Measurements from ENCODE around the gene ALMS1.

DNA sequence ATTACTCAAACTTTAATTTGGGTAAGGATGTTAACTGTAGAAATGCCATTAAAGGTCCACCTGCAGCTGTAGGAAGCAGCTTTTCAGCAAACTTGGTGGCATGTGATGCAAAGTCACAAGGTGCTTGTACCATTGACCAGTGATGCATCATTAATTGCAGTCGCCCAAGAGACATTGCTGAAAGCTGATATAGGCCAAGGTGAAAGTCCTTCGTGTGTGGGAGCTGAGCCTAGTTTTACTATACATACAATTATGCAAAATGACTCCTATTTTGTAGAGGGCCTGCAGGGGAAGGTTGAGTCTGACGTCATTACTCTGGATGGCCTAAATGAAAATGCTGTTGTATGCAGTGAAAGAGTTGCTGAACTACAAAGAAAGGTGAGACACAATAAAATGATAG lies 40.5 kb downstream of the ALMS1 start:
- TF ChIP-seq, protein P1, sequence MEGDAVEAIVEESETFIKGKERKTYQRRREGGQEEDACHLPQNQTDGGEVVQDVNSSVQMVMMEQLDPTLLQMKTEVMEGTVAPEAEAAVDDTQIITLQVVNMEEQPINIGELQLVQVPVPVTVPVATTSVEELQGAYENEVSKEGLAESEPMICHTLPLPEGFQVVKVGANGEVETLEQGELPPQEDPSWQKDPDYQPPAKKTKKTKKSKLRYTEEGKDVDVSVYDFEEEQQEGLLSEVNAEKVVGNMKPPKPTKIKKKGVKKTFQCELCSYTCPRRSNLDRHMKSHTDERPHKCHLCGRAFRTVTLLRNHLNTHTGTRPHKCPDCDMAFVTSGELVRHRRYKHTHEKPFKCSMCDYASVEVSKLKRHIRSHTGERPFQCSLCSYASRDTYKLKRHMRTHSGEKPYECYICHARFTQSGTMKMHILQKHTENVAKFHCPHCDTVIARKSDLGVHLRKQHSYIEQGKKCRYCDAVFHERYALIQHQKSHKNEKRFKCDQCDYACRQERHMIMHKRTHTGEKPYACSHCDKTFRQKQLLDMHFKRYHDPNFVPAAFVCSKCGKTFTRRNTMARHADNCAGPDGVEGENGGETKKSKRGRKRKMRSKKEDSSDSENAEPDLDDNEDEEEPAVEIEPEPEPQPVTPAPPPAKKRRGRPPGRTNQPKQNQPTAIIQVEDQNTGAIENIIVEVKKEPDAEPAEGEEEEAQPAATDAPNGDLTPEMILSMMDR (IDR thresholded peaks at IDR 0.05): no peak
- TF ChIP-seq POLR2A (IDR thresholded peaks at IDR 0.05) (no peak), EP300 (IDR thresholded peaks at IDR 0.05) (no peak), POLR2AphosphoS5 (IDR thresholded peaks at IDR 0.05) (no peak)
